GM23338 (cell line): ENCODE data around the gene TBL3.

Source experiments
- CREB1 ChIP-seq: fragments of 250-450 bp; sonication (Bioruptor Pico); IDR thresholded peaks from 2 replicates; pipeline ENCODE4 v1.5.0; 2020; ENCODE audit warnings: low read depth, mild to moderate bottlenecking, moderate library complexity
- CTCF ChIP-seq, 2 experiments: fragments of 200-600 bp in 1 of 2; sonication (generic) in 1 of 2; conservative IDR thresholded peaks; 2 replicates each; pipeline versions ENCODE4 v1.5.1 to v1.6.1; 2016 to 2017; ENCODE audit warnings: antibody characterized with exemption in 2 of 2, low read depth in 2 of 2, mild to moderate bottlenecking in 2 of 2, moderate library complexity in 1 of 2
- ETS1 ChIP-seq: IDR thresholded peaks from 2 replicates; pipeline ENCODE4 v1.6.1; 2016; ENCODE audit warnings: antibody characterized with exemption
- EZH2 ChIP-seq: fragments of 200-600 bp; sonication (generic); IDR thresholded peaks from one replicate; pipeline ENCODE4 v1.8.0; 2017; ENCODE audit warnings: antibody characterized with exemption, mild to moderate bottlenecking, low read depth; ENCODE audit not compliant: unreplicated experiment
- EZH2phosphoT487 ChIP-seq: fragments of 200-600 bp; sonication (generic); IDR thresholded peaks from one replicate; pipeline ENCODE4 v1.8.1; 2018; ENCODE audit warnings: antibody characterized with exemption; ENCODE audit not compliant: unreplicated experiment
- JUNB ChIP-seq: IDR thresholded peaks from one replicate; pipeline ENCODE4 v1.6.1; 2016; ENCODE audit warnings: antibody characterized with exemption; ENCODE audit not compliant: unreplicated experiment
- NANOG ChIP-seq: IDR thresholded peaks from 2 replicates; pipeline ENCODE4 v1.6.1; 2016; ENCODE audit warnings: antibody characterized with exemption, borderline replicate concordance
- POLR2AphosphoS5 ChIP-seq: IDR thresholded peaks from 2 replicates; pipeline ENCODE4 v1.6.1; 2016; ENCODE audit warnings: antibody characterized with exemption, low read depth
- REST ChIP-seq: IDR thresholded peaks from one replicate; pipeline ENCODE4 v1.6.1; 2018; ENCODE audit warnings: antibody characterized with exemption; ENCODE audit not compliant: unreplicated experiment
- STAT1 ChIP-seq: IDR thresholded peaks from one replicate; pipeline ENCODE4 v1.6.1; 2016; ENCODE audit warnings: antibody characterized with exemption; ENCODE audit not compliant: unreplicated experiment
- ZNF114 ChIP-seq: fragments of 250-450 bp; sonication (Bioruptor Pico); IDR thresholded peaks from 2 replicates; pipeline ENCODE4 v1.5.0; 2020; ENCODE audit warnings: mild to moderate bottlenecking, moderate library complexity
- ZNF331 ChIP-seq: fragments of 250-450 bp; sonication (Bioruptor Pico); IDR thresholded peaks from 2 replicates; pipeline ENCODE4 v1.5.0; 2020; ENCODE audit warnings: low read depth, mild to moderate bottlenecking, moderate library complexity
- ZNF462 ChIP-seq: fragments of 250-450 bp; sonication (Bioruptor Pico); IDR thresholded peaks from 2 replicates; pipeline ENCODE4 v1.5.0; 2020; ENCODE audit warnings: mild to moderate bottlenecking, moderate library complexity

- no peak for TF ChIP-seq POLR2AphosphoS5
- no peak for TF ChIP-seq CTCF (conservative IDR thresholded peaks at IDR 0.05; ENCODE audit: low read depth in 2 of 2)
- TF ChIP-seq JUNB, result no peak
- TF ChIP-seq EZH2, result no peak
- no peak for TF ChIP-seq ZNF331 (CRISPR knock-in tag)
- TF ChIP-seq REST, result no peak
- TF ChIP-seq EZH2phosphoT487, result no peak
- no peak for TF ChIP-seq NANOG
- no peak for TF ChIP-seq ZNF114 (CRISPR knock-in tag)
- TF ChIP-seq ZNF462 (CRISPR knock-in tag), result no peak
- TF ChIP-seq CREB1, result no peak
- no peak for TF ChIP-seq ETS1
- no peak for TF ChIP-seq STAT1
Measured at GRCh38 chr16:1922357-1922756, 49.5 kb upstream of the TBL3 start.
